Vagina (tissue), 2 donors: ENCODE results near the gene CD74. TPM values are rescaled to one million over a fixed set of nuclear protein-coding genes. Genes with fewer than 3 reads are reported as not detected.

Experiments used
- DNase-seq, 2 donors: peaks; one replicate each; pipeline ENCODE4 v3.0.0-alpha.2; 2017; ENCODE audit errors: extremely low spot score in 2 of 2
- H3K27ac ChIP-seq: fragments of 200-600 bp; sonication (generic); one replicate; pipeline ENCODE4 v1.5.1; 2019
- H3K27me3 ChIP-seq: fragments of 200-600 bp; sonication (generic); one replicate; pipeline ENCODE4 v1.5.1; 2019
- H3K36me3 ChIP-seq, 2 donors: fragments of 200-600 bp; sonication (generic); one replicate each; pipeline ENCODE4 v1.5.1; 2017 to 2019
- H3K4me1 ChIP-seq: fragments of 200-600 bp; sonication (generic); one replicate; pipeline ENCODE4 v1.5.1; 2019
- H3K4me3 ChIP-seq, 2 donors: fragments of 200-600 bp; sonication (generic); 1 replicate in 1 of 2; 2 replicates in 1 of 2; pipeline ENCODE4 v1.5.1; 2016 to 2019
- H3K9me3 ChIP-seq: fragments of 200-600 bp; sonication (generic); one replicate; pipeline ENCODE4 v1.5.1; 2019
- POLR2A ChIP-seq, 2 donors: fragments of 450-650 bp; IDR thresholded peaks; one replicate each; pipeline ENCODE4 v1.6.1; 2017; ENCODE audit warnings: antibody characterized with exemption in 2 of 2, mild to moderate bottlenecking in 2 of 2, moderate library complexity in 2 of 2
- POLR2AphosphoS5 ChIP-seq, 2 donors: sonication (generic); formaldehyde crosslinking; IDR thresholded peaks; one replicate each; pipeline ENCODE4 v1.9.0; 2017; ENCODE audit warnings: antibody characterized with exemption in 2 of 2, mild to moderate bottlenecking in 2 of 2, low read depth in 1 of 2; ENCODE audit not compliant: insufficient read depth in 1 of 2
- intact Hi-C: fragments of 100-400 bp; cut with DNase I; formaldehyde crosslinking; loops from one replicate; pipeline ENCODE4 v1.15.1; 2023
- total RNA-seq: library from RNA; depleted of rRNA; stranded (reverse); fragments of >200 nt; gene quantifications from one replicate; pipeline ENCODE4 v1.2.3, GENCODE V29; 2016
- TF ChIP-seq, protein P1 (sequence below), 3 experiments: fragments of 450-650 bp in 2 of 3; fragments of 200-600 bp in 1 of 3; sonication (generic) in 1 of 3; IDR thresholded peaks; one replicate each; pipeline ENCODE4 v1.5.1; 2017 to 2019; ENCODE audit warnings: antibody characterized with exemption in 3 of 3, mild to moderate bottlenecking in 2 of 3, moderate library complexity in 2 of 3

CD74 gene
- 530 TPM for total RNA-seq

GRCh38 chr5:150412319-150413175, at the start of gene CD74:
TSS of gene CD74 (minus strand) at chr5:150412910. CDS start at chr5:150412749, 161 bp downstream.
- Histone ChIP-seq H3K4me1 (peaks cover 15% of the 10 kb centered on the region), H3K36me3 (no peaks in the 10 kb centered on the region), H3K27me3 (no peaks in the 10 kb centered on the region), H3K4me3 (peak within 1 kb of the TSS; percentile 48 to 51), H3K27ac (peak within 1 kb of the TSS; percentile 78), H3K9me3 (no peaks in the 10 kb centered on the region)
- TF ChIP-seq POLR2AphosphoS5 (IDR thresholded peaks at IDR 0.05; ENCODE audit: insufficient read depth in 1 of 2, low read depth in 1 of 2) (peak; percentile 30 to 79), POLR2A (IDR thresholded peaks at IDR 0.05) (peak in 1 of 2 donors; percentile 52)
- TF ChIP-seq, protein P1, sequence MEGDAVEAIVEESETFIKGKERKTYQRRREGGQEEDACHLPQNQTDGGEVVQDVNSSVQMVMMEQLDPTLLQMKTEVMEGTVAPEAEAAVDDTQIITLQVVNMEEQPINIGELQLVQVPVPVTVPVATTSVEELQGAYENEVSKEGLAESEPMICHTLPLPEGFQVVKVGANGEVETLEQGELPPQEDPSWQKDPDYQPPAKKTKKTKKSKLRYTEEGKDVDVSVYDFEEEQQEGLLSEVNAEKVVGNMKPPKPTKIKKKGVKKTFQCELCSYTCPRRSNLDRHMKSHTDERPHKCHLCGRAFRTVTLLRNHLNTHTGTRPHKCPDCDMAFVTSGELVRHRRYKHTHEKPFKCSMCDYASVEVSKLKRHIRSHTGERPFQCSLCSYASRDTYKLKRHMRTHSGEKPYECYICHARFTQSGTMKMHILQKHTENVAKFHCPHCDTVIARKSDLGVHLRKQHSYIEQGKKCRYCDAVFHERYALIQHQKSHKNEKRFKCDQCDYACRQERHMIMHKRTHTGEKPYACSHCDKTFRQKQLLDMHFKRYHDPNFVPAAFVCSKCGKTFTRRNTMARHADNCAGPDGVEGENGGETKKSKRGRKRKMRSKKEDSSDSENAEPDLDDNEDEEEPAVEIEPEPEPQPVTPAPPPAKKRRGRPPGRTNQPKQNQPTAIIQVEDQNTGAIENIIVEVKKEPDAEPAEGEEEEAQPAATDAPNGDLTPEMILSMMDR (IDR thresholded peaks at IDR 0.05), result no peak
- DNase-seq, result no peak
- intact Hi-C loops, result loop anchor here (10.0 kb wide), 1 partner anchor 458 kb away; no protein-coding TSS in a partner anchor

DNA sequence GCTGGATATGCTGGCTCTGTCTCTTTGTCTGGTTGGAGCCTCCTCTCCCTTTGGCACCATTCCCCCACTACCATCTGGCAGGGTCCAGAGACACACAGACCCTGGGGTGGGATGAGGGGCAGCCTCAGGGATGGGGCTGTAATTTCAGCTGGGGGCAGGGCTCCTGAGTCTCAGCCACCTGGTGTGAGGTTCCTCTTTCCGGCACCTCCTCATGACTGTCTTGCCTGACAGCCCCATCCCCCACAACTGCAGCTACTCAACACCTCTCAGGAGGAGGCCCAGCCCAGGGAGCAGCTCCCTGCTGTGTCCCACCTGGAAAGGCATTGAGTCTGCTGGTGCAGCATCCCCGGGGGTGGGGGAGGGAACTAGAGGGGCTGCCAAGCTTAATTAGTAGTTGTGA, 48.5 kb upstream of the CD74 start:
- Histone ChIP-seq H3K27ac (no peak overlapping the region), H3K9me3 (no peaks in the 10 kb centered on the region), H3K27me3 (no peaks in the 10 kb centered on the region), H3K36me3 (no peaks in the 10 kb centered on the region), H3K4me3 (no peak overlapping the region), H3K4me1 (peaks cover 10% of the 10 kb centered on the region)
- no peak for DNase-seq
- intact Hi-C loops, result no loop called here
- TF ChIP-seq POLR2AphosphoS5 (IDR thresholded peaks at IDR 0.05; ENCODE audit: insufficient read depth in 1 of 2, low read depth in 1 of 2) (no peak), POLR2A (IDR thresholded peaks at IDR 0.05) (no peak)
- TF ChIP-seq, protein P1 (IDR thresholded peaks at IDR 0.05), result no peak

GRCh38 chr5:150460781-150461180, 48.1 kb upstream of the CD74 start:
- Histone ChIP-seq H3K27ac (no peak overlapping the region), H3K4me3 (no peak overlapping the region), H3K9me3 (no peaks in the 10 kb centered on the region), H3K36me3 (no peaks in the 10 kb centered on the region), H3K27me3 (no peaks in the 10 kb centered on the region), H3K4me1 (peaks cover 10% of the 10 kb centered on the region)
- TF ChIP-seq, protein P1 (IDR thresholded peaks at IDR 0.05), result no peak
- no peak for DNase-seq
- intact Hi-C loops, result no loop called here

- Histone ChIP-seq H3K36me3 (no peaks in the 10 kb centered on the region), H3K27ac (peak overlapping the region; percentile 2), H3K9me3 (no peaks in the 10 kb centered on the region), H3K27me3 (no peaks in the 10 kb centered on the region), H3K4me1 (peaks cover 10% of the 10 kb centered on the region), H3K4me3 (peak overlapping the region in 1 of 2 donors; percentile 33)
- no peak for DNase-seq
- TF ChIP-seq, protein P1 (IDR thresholded peaks at IDR 0.05), result peak; percentile 76 to 93 (median 84)
- no peak for TF ChIP-seq POLR2A (IDR thresholded peaks at IDR 0.05)
- intact Hi-C loops, result loop anchor here (5.0 kb wide), 1 partner anchor 63 kb away; no protein-coding TSS in a partner anchor
These were observed 46.3 kb upstream of the CD74 start for GRCh38 chr5:150458802-150459557.
